OCI-LY1 (cell line): ENCODE measurements around the gene CDH2.

ENCODE experiments used
- H2AFZ ChIP-seq: fragments of 200-600 bp; sonication (generic), shearing (Covaris generic); 2 replicates; pipeline ENCODE4 v1.6.0; 2014; ENCODE audit warnings: antibody characterized with exemption, mild to moderate bottlenecking, low read length
- H3F3A ChIP-seq: fragments of 200-600 bp; sonication (generic), shearing (Covaris generic); 2 replicates; pipeline ENCODE4 v1.6.0; 2014; ENCODE audit warnings: mild to moderate bottlenecking, antibody characterized with exemption, low read length, moderate library complexity; ENCODE audit not compliant: insufficient read depth
- H3K27ac ChIP-seq: fragments of 200-600 bp; sonication (generic); 2 replicates; pipeline ENCODE4 v1.5.1; 2014; ENCODE audit warnings: low read length, mixed run types, mild to moderate bottlenecking, low read depth; ENCODE audit not compliant: poor library complexity, severe bottlenecking
- H3K27me3 ChIP-seq: fragments of 200-600 bp; sonication (generic); 2 replicates; pipeline ENCODE4 v1.6.0; 2014; ENCODE audit warnings: antibody characterized with exemption, mild to moderate bottlenecking, low read length, moderate library complexity; ENCODE audit not compliant: insufficient read depth
- H3K36me3 ChIP-seq: fragments of 200-600 bp; sonication (generic); 2 replicates; pipeline ENCODE4 v1.6.1; 2014; ENCODE audit warnings: mild to moderate bottlenecking, antibody characterized with exemption, low read length, moderate library complexity, mixed read lengths; ENCODE audit not compliant: insufficient read depth
- H3K4me1 ChIP-seq: fragments of 200-600 bp; sonication (generic); 2 replicates; pipeline ENCODE4 v1.5.1; 2014; ENCODE audit warnings: mild to moderate bottlenecking, low read length, moderate library complexity; ENCODE audit not compliant: insufficient read depth, severe bottlenecking
- H3K4me2 ChIP-seq: fragments of 200-600 bp; sonication (generic), shearing (Covaris generic); 2 replicates; pipeline ENCODE4 v1.6.1; 2014; ENCODE audit warnings: low read length
- H3K4me3 ChIP-seq: fragments of 200-600 bp; sonication (generic); 2 replicates; pipeline ENCODE4 v1.5.1; 2014; ENCODE audit warnings: low read length, low read depth, mild to moderate bottlenecking, mixed read lengths; ENCODE audit not compliant: poor library complexity, severe bottlenecking
- H3K79me2 ChIP-seq: fragments of 200-600 bp; shearing (Covaris generic); 2 replicates; pipeline ENCODE4 v1.6.1; 2016; ENCODE audit warnings: mixed run types, low read length, mixed read lengths; ENCODE audit not compliant: insufficient read depth
- H3K9ac ChIP-seq: fragments of 200-600 bp; sonication (generic), shearing (Covaris generic); 2 replicates; pipeline ENCODE4 v1.6.1; 2014; ENCODE audit warnings: mild to moderate bottlenecking, low read length, mixed read lengths
- H3K9me2 ChIP-seq: fragments of 200-600 bp; sonication (generic), shearing (Covaris generic); 2 replicates; pipeline ENCODE4 v1.6.1; 2014; ENCODE audit warnings: low read depth, mild to moderate bottlenecking, low read length, mixed read lengths
- H3K9me3 ChIP-seq: fragments of 200-600 bp; shearing (Covaris generic); 2 replicates; pipeline ENCODE4 v1.6.1; 2014; ENCODE audit warnings: low read length, mixed read lengths
- H4K20me1 ChIP-seq: fragments of 200-600 bp; sonication (generic), shearing (Covaris generic); 2 replicates; pipeline ENCODE4 v1.6.0; 2016; ENCODE audit warnings: mild to moderate bottlenecking, low read length; ENCODE audit not compliant: insufficient read depth
- EZH2 ChIP-seq: fragments of 200-600 bp; sonication (generic), shearing (Covaris generic); IDR thresholded peaks from 2 replicates; pipeline ENCODE4 v1.8.0; 2017; ENCODE audit warnings: borderline replicate concordance, mixed run types, mild to moderate bottlenecking, antibody characterized with exemption, low read length, moderate library complexity, mixed read lengths
- TF ChIP-seq, protein P1 (sequence below): fragments of 200-600 bp; sonication (generic), shearing (Covaris generic); IDR thresholded peaks from 2 replicates; pipeline ENCODE4 v1.5.1; 2017; ENCODE audit warnings: mild to moderate bottlenecking, antibody characterized with exemption, low read length, moderate library complexity, mixed read lengths

The CDH2 gene

DNA sequence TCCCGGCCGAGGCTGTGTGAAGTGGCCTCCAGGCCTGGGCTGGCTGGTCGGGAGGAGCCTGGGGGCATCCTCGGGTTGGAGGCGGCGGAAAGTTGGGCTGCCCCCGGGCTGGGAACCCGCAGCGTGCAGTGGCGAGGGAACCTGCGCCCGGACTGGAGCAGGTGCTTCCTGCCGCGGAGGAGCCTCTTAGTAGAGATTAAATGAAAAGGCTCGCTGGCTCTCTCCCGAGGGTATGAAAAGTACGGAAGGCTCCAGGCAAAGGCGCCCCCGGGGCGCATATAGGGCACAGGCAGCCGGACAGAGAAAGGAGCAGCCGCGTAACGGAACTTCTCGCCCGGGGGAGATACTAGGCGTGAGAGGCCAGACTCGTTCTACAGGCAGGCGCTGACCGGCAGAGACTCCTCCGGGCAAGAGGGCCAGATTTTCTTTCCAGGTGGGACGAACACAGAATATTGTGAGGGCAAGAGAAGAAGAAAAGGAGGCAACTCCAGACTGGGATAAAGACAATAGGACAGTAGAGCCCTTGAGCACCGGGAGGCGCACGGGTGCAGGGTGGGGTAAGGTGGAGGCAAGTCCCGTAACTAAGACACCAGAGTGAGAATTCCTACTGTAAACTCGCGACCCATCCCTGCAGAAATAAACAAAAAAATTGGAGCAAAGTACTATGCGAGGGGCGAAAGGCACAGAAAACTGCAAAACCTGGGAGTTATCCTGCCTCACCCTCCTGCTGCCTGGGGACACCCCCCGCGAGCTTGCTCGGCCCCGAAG lies 816 bp downstream of the CDH2 start:
- Histone ChIP-seq H3K79me2 (no peaks in the 10 kb centered on the region), H3K27me3 (no peaks in the 10 kb centered on the region), H3F3A (no peaks in the 10 kb centered on the region), H3K9me2 (no peaks in the 10 kb centered on the region), H3K4me1 (no peaks in the 10 kb centered on the region), H3K9me3 (no peaks in the 10 kb centered on the region), H3K27ac (no peak overlapping the region), H2AFZ (no peak overlapping the region), H3K4me2 (no peak overlapping the region), H3K9ac (no peak overlapping the region), H3K4me3 (no peak overlapping the region), H4K20me1 (no peaks in the 10 kb centered on the region), H3K36me3 (no peaks in the 10 kb centered on the region)
- no peak for TF ChIP-seq EZH2
- TF ChIP-seq, protein P1, sequence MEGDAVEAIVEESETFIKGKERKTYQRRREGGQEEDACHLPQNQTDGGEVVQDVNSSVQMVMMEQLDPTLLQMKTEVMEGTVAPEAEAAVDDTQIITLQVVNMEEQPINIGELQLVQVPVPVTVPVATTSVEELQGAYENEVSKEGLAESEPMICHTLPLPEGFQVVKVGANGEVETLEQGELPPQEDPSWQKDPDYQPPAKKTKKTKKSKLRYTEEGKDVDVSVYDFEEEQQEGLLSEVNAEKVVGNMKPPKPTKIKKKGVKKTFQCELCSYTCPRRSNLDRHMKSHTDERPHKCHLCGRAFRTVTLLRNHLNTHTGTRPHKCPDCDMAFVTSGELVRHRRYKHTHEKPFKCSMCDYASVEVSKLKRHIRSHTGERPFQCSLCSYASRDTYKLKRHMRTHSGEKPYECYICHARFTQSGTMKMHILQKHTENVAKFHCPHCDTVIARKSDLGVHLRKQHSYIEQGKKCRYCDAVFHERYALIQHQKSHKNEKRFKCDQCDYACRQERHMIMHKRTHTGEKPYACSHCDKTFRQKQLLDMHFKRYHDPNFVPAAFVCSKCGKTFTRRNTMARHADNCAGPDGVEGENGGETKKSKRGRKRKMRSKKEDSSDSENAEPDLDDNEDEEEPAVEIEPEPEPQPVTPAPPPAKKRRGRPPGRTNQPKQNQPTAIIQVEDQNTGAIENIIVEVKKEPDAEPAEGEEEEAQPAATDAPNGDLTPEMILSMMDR = no peak

DNA sequence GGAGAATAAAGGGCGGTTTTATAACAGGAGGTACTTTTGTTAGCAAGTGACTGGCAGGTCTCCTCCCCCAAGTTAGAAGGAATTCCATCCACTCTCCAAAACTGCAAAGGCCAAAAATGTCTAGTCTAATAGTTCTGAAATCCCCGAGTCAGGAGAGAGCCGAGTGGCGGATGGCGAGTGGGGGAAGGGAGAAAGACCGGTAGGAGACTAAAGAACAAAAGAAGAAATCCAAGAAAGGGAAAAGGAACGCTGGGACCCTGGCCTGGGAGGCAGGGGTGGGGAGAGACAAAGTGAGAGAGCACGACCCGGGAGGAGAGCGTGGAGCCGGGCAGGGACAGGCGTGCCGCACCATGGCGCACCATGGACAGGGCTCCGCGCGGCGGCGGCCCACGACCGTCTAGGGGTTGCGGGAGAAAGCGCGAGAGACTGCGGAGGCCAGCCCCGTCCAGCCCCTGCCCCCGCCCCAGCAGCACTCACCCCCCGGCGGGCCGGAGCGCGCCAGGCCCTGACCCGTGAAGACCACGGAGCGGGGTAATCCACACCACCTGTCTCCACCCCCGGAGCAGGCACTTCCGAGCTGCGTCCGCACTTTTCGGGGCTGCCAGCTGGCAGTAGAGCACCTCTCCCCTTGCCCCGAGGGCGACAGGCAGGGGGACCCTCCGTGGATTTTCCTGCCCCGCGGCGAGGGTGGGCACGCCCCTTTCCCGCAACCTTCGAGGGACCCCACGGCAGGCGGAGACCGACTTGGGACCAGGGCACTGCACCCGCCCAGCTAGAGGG lies 1.6 kb downstream of the CDH2 start:
- Histone ChIP-seq H3F3A (no peaks in the 10 kb centered on the region), H3K79me2 (no peaks in the 10 kb centered on the region), H3K4me2 (no peak overlapping the region), H3K27me3 (no peaks in the 10 kb centered on the region), H3K36me3 (no peaks in the 10 kb centered on the region), H3K4me3 (no peak overlapping the region), H2AFZ (no peak overlapping the region), H4K20me1 (no peaks in the 10 kb centered on the region), H3K9ac (no peak overlapping the region), H3K27ac (no peak overlapping the region), H3K9me2 (no peaks in the 10 kb centered on the region), H3K9me3 (no peaks in the 10 kb centered on the region), H3K4me1 (no peaks in the 10 kb centered on the region)
- TF ChIP-seq, protein P1 = no peak
- TF ChIP-seq EZH2 = no peak

DNA sequence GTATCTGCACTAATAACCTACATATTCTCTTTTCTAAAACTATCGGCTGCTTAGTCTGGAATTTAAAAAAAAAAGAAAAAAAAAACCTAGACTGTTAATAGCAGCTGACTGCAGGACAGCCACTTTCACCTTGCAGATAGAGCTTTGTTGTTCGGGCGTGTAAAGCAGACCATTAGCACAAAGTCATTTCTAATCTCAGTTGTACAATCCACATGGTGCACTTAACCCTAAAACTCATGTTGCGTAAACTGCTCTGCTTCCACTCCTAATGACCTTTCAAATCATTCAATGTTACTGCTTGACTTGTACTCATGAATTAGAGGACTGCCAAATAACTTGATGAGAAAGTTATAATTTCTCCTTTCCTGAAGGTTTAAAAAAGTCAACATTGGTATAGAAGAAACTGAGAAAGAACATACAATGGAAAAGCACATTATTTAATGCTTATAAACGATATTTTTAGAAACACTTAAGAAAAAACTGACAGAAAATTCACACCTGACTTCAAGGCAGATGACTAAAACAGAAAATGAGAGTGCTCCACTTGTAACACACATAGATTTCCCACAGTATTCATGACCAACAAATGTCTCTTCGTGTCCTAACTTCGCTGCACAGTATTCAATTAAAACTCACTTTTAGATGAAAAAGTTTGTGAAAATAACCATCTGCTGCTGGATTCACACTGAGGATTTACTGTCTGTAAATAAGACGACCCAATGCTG lies 2.6 kb downstream of the CDH2 start:
- no peaks in the 10 kb centered on the region for H3K9me3 ChIP-seq
- H3K4me1 ChIP-seq = no peaks in the 10 kb centered on the region
- no peak overlapping the region for H3K4me3 ChIP-seq
- H3K9me2 ChIP-seq = no peaks in the 10 kb centered on the region
- H3K4me2 ChIP-seq = no peak overlapping the region
- H3F3A ChIP-seq = no peaks in the 10 kb centered on the region
- no peak overlapping the region for H2AFZ ChIP-seq
- no peak overlapping the region for H3K27ac ChIP-seq
- no peaks in the 10 kb centered on the region for H3K79me2 ChIP-seq
- TF ChIP-seq, protein P1 = no peak
- no peak for TF ChIP-seq EZH2
- no peaks in the 10 kb centered on the region for H4K20me1 ChIP-seq
- H3K36me3 ChIP-seq = no peaks in the 10 kb centered on the region
- H3K9ac ChIP-seq = no peak overlapping the region
- H3K27me3 ChIP-seq = no peaks in the 10 kb centered on the region
